NCI-H2171 (cell line): ENCODE results near the gene KRT23.

Experiments used
- DNase-seq: peaks from one replicate; lab custom pipeline; 2025; lab: John Stamatoyannopoulos, UW

KRT23 gene, protein sequence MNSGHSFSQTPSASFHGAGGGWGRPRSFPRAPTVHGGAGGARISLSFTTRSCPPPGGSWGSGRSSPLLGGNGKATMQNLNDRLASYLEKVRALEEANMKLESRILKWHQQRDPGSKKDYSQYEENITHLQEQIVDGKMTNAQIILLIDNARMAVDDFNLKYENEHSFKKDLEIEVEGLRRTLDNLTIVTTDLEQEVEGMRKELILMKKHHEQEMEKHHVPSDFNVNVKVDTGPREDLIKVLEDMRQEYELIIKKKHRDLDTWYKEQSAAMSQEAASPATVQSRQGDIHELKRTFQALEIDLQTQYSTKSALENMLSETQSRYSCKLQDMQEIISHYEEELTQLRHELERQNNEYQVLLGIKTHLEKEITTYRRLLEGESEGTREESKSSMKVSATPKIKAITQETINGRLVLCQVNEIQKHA

GRCh38 chr17:40937384-40937819 is at the start of gene KRT23:
KRT23 (minus strand) TSS chr17:40937646; CDS start chr17:40936603, 1,043 bp downstream.
- no peak for DNase-seq

DNA sequence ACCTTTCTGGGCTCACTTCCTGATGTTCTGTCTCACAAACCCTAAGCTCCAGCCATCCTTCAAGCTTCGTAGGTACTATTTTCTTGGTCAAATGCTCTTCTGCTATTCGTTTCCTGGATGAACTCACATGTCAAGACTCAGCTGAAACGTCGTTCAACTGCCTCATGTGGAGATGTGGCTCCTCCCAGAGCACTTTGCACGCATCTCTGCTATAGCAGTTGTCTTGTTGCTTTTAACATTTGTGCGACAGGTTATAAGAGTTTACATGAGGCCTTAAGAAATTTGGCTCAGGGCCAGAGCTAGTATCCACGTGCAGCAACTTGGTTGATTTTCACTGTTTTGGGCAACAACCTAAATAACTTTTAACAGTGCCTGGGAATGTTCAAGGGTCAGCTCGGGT is 49.5 kb upstream of the KRT23 start:
- DNase-seq: no peak

- no peak for DNase-seq
These were observed 46.8 kb upstream of the KRT23 start, which contains the start of gene KRT40 for GRCh38 chr17:40984226-40984625. KRT40 (minus strand) TSS chr17:40984326; CDS start chr17:40984273, 53 bp downstream.

DNA sequence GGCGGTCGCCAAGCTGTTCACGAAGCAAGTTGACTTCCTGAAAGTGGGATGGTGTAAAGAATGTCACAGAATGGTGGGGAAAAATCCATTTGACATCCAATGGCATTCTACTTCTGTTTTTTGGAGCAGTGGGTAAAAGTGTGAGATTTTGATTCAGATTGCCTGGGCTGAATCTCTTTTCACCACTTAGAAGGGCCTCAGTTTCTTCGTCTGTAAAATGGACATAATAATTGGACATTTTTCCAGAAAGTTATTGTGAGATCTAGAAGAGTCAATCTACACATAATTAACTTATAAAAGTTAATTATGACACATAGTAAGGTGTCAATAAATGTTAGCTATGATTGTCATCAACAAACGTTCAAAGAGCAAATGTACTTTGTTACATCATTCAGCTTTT is 43.7 kb upstream of the KRT23 start:
- DNase-seq: no peak

- no peak for DNase-seq
These were observed 43.1 kb upstream of the KRT23 start for GRCh38 chr17:40980596-40980995.

GRCh38 chr17:40980117-40980516 is 42.7 kb upstream of the KRT23 start:
- no peak for DNase-seq

- DNase-seq: no peak
These were observed 41.2 kb upstream of the KRT23 start for GRCh38 chr17:40978575-40979151.

DNA sequence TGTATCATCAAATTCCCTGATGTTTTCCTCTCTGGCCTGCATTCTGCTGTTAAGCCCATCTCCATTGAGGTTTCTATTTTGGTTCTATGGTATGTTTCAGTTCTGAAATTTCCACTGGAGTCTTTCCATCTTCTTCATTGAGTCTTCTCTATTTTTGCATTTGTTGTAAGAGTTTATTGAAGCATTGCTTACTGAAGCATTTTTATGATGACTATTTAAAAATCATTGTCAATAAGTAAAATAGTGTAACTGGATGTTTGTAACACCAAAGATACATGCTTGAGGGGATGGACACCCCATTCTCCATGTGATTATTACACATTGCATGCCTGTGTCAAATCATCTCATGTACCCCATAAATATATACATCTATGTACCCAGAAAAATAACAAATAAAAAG is 38.1 kb upstream of the KRT23 start:
- no peak for DNase-seq

DNA sequence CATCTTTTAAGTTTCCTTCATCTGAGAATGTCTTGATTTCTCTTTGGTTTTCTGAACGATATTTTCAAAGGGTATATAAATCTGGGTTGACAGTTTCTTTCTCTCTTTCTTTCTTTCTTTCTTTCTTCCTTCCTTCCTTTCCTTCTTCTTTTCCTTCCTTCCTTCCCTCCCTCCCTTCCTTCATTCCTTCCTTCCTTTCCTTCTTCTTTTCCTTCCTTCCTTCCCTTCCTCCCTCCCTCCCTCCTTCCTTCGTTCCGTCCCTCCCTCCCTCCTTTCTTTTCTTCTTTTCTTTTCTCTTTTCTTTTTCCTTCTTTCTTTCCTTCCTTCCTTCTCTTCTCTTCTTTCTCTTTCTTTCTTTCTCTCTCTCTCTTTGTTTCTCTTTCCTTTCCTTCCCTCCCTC is 36.9 kb upstream of the KRT23 start:
- no peak for DNase-seq

GRCh38 chr17:40967582-40967981 is 30.1 kb upstream of the KRT23 start:
- no peak for DNase-seq

DNA sequence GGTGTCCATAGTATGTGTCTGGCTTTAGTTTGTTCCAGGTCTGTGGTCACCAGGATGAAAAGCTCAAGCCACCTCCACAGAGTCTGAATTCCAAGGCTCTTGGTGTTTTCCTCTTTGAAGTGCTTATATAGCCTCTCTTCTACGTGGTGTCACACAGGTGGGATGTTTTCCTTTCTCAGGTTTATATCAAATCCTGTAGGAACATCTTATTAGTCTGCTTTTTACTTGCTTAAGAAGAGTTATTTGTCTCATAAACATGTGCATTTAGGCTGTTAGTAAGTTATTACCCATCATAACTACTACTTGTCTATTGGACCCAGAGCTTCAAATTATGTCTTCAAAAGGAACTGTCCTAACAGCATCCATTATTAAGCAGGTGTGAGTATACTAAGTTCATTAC is 29.4 kb upstream of the KRT23 start, which contains the start of gene KRT39:
TSS of gene KRT39 (minus strand) at position 101 of the 400 bp plus-strand sequence. CDS start at position 9, 92 bp downstream.
- no peak for DNase-seq

DNA sequence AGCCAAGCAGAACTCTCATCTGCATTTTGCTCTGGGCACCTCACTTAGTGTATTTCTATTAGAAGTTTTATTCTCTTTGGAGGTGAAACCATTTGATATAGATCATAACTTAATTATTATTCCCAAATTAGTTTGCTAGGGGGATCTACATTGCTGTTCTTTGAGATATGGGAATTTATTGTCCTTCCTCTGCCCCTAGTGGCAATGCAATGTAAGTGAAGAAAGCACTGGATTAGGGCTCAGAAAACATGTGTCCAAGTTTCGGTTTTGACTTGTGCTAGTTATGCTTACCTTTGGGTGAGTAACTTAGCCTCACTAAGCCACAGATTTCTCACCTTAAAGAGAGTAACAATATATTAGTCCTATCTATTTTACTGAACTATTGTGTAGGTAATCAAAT is 26.4 kb upstream of the KRT23 start:
- no peak for DNase-seq

GRCh38 chr17:40962059-40962561 is 24.7 kb upstream of the KRT23 start:
- DNase-seq: no peak

GRCh38 chr17:40961591-40961990 is 24.1 kb upstream of the KRT23 start:
- no peak for DNase-seq

GRCh38 chr17:40960144-40960543 is 22.7 kb upstream of the KRT23 start:
- no peak for DNase-seq

GRCh38 chr17:40958086-40958953 is 20.9 kb upstream of the KRT23 start:
- DNase-seq: no peak

GRCh38 chr17:40956401-40957254 is 19.2 kb upstream of the KRT23 start:
- DNase-seq: no peak

GRCh38 chr17:40953881-40954280 is 16.4 kb upstream of the KRT23 start:
- no peak for DNase-seq

DNA sequence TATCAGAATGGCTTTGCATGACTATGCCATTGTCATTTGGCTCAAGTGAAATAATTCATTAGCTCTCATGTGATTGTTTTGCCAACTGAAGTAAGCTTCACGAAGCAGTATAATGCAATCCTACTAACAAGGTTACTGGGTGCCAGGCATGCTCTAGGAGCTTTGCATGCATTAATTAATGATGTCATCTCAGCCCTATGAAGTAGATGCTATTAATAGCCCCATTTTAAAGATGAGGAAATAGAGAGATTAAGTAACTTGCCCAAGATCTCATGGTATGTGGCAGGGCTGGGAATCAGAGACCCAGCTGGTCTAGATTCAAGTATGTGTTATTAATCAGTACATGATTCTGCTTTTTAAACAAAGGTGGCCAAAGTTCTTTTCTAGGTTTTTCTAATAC is 15.2 kb upstream of the KRT23 start:
- no peak for DNase-seq

- no peak for DNase-seq
These were observed 14.7 kb upstream of the KRT23 start for GRCh38 chr17:40952154-40952553.

DNA sequence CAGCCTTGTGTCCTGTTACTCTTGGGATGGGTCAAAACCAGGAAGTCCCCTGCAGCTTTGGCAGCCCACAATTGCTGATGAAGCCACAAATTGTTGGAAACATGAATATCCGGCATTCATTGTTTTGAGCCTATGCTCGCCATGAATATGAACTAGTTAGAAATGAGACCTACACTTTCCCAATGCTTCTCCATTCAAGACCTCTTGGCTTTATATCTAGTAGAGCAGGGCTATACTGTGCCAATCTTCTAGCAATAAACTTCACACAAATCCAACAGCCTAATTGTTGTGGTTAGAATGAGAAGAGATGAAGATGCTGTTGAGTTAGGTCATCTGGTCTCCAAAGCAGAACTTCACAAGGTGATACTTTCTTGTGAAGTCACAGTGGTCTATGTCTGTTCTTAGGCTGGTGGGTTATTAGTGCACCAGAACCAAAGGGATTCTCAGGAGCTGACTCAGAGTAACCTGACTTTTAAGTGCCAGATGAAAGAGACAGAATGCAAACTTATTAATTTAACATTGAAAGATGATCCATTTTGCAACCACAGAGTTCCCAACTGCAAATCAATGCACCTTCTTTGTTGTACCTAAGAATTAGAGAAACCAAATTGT is 13.7 kb upstream of the KRT23 start:
- DNase-seq: no peak
